Measurements from ENCODE around the gene TLE7.

- TF ChIP-seq EP300 (IDR thresholded peaks at IDR 0.05; ENCODE audit: borderline replicate concordance in 1 of 2, low read depth in 1 of 2, low read length in 1 of 2) (no peak), RCOR1 (IDR thresholded peaks at IDR 0.05; ENCODE audit: low read length) (no peak)
These were observed 2.3 kb downstream of the TLE7 start for GRCh38 chr16:71439523-71439922.

Data from SK-N-SH (cell line).